GM12873 (cell line): ENCODE data around the gene COG2.

Source experiments
- CTCF ChIP-seq: IDR thresholded peaks from 2 replicates; pipeline ENCODE4 v1.5.1; 2012; ENCODE audit warnings: low read depth, mild to moderate bottlenecking, moderate library complexity, low read length, control low read depth; ENCODE audit not compliant: insufficient read depth; ENCODE audit errors: missing control alignments

Gene COG2

GRCh38 chr1:230679192-230679591 is 36.9 kb downstream of the COG2 start:
- no peak for TF ChIP-seq CTCF

GRCh38 chr1:230679825-230680224 is 37.5 kb downstream of the COG2 start:
- TF ChIP-seq CTCF: no peak

GRCh38 chr1:230680300-230681025 is 38.2 kb downstream of the COG2 start:
- no peak for TF ChIP-seq CTCF

- TF ChIP-seq CTCF: no peak
Observed at GRCh38 chr1:230681599-230681998, 39.3 kb downstream of the COG2 start.

- TF ChIP-seq CTCF: no peak
Observed at GRCh38 chr1:230682274-230682673, 40.0 kb downstream of the COG2 start.

GRCh38 chr1:230682882-230683610 is 40.8 kb downstream of the COG2 start:
- no peak for TF ChIP-seq CTCF

GRCh38 chr1:230684146-230684545 is 41.9 kb downstream of the COG2 start:
- no peak for TF ChIP-seq CTCF
